22Rv1 (cell line): Measurements from ENCODE around the gene RAB11FIP3.

Experiments
- CTCF ChIP-seq: fragments of 450-650 bp; IDR thresholded peaks from 2 replicates; pipeline ENCODE4 v1.5.1; 2017; ENCODE audit warnings: mild to moderate bottlenecking
- ZFX ChIP-seq: fragments of 450-650 bp; IDR thresholded peaks from 2 replicates; pipeline ENCODE4 v1.6.1; 2017; ENCODE audit warnings: antibody characterized with exemption, borderline replicate concordance

- TF ChIP-seq CTCF (no peak), ZFX (no peak)
These were observed 44.2 kb upstream of the RAB11FIP3 start for GRCh38 chr16:381012-381788.
